Neural progenitor cell (in vitro differentiated cells): Measurements from ENCODE around the gene GSTT2.

Source experiments
- EZH2 ChIP-seq: fragments of 200-600 bp; sonication (generic); IDR thresholded peaks from 2 replicates; pipeline ENCODE4 v1.6.1; 2017; ENCODE audit warnings: antibody characterized with exemption, mild to moderate bottlenecking, moderate library complexity
- TF ChIP-seq, protein P1 (sequence below): fragments of 200-600 bp; sonication (generic); IDR thresholded peaks from 2 replicates; pipeline ENCODE4 v1.5.1; 2017; ENCODE audit warnings: antibody characterized with exemption, mild to moderate bottlenecking

DNA sequence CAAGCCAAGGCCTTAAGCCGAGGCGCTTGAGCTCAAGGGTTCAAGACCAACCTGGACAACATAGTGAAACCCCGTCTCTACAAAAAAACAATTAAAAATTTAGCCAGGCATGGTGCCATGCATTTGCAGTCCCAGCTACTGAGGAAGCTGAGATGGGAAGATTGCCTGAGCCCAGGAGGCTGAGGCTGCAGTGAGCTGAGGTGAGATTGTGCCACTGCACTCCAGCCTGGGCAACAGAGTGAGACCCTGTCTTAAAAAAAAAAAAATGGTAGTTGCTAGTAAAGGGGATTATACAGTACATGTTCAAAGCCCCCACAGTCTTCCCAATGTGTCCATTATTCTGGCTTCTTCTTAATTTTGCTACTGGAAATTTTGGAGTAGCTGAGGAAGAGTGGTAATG is 49.4 kb downstream of the GSTT2 start:
- TF ChIP-seq, protein P1, sequence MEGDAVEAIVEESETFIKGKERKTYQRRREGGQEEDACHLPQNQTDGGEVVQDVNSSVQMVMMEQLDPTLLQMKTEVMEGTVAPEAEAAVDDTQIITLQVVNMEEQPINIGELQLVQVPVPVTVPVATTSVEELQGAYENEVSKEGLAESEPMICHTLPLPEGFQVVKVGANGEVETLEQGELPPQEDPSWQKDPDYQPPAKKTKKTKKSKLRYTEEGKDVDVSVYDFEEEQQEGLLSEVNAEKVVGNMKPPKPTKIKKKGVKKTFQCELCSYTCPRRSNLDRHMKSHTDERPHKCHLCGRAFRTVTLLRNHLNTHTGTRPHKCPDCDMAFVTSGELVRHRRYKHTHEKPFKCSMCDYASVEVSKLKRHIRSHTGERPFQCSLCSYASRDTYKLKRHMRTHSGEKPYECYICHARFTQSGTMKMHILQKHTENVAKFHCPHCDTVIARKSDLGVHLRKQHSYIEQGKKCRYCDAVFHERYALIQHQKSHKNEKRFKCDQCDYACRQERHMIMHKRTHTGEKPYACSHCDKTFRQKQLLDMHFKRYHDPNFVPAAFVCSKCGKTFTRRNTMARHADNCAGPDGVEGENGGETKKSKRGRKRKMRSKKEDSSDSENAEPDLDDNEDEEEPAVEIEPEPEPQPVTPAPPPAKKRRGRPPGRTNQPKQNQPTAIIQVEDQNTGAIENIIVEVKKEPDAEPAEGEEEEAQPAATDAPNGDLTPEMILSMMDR = no peak
- TF ChIP-seq EZH2 = no peak
